ENCODE data around the gene CDH23. TPM values are rescaled to one million over a fixed set of nuclear protein-coding genes. Genes with fewer than 3 reads are reported as not detected.

The CDH23 gene
- total and polyA plus RNA-seq, 2 donors (not counting 1 experiment from before 2014, with no cell fraction given), result 0.37 to 0.89 TPM

- H3K9me3 Mint-ChIP-seq (ENCODE audit: insufficient read depth), result peaks cover 2% of the 10 kb centered on the region
- no CpG with 5 or more reads among the region's 2 CpGs for WGBS (ENCODE audit: insufficient coverage)
Measured at GRCh38 chr10:71554671-71555070, 158.0 kb downstream of the CDH23 start.

More at GRCh38 chr10:71554671-71555070, 158.0 kb downstream of the CDH23 start:
- Histone ChIP-seq H3K4me1 (ENCODE audit: control insufficient read depth in 2 of 2, insufficient read depth in 2 of 2, low read length in 2 of 2) (no peaks in the 10 kb centered on the region), H4K20me1 (ENCODE audit: control insufficient read depth, insufficient read depth, low read length, poor library complexity, severe bottlenecking) (no peaks in the 10 kb centered on the region), H3K4me3 (ENCODE audit: control extremely low read depth in 1 of 5, extremely low read depth in 1 of 5, insufficient read depth in 1 of 5, low read depth in 2 of 5, low read length in 4 of 5) (no peak overlapping the region), H3K27me3 (replicated peaks in 1 of 4; ENCODE audit: control extremely low read depth in 1 of 4, control insufficient read depth in 3 of 4, insufficient read depth in 4 of 4, low read length in 3 of 4) (peaks cover 0 to 6% (median 1%) of the 10 kb centered on the region in 4 experiments), H3K79me2 (ENCODE audit: control insufficient read depth, insufficient read depth, low read length) (no peaks in the 10 kb centered on the region), H3K9me3 (ENCODE audit: control extremely low read depth in 1 of 3, control insufficient read depth in 2 of 3, insufficient read depth in 1 of 3, low read length in 2 of 3) (peaks cover 0 to 3% (median 0%) of the 10 kb centered on the region in 3 donors), H3K9ac (ENCODE audit: low read length) (no peak overlapping the region), H3K27ac (ENCODE audit: low read length in 2 of 2) (no peak overlapping the region), H3K4me2 (replicated peaks; ENCODE audit: low read depth, low read length, poor library complexity, severe bottlenecking) (no peak overlapping the region), H3K36me3 (replicated peaks in 1 of 2; ENCODE audit: control extremely low read depth in 1 of 2, control insufficient read depth in 1 of 2, extremely low read depth in 1 of 2, insufficient read depth in 2 of 2, low read length in 1 of 2) (no peaks in the 10 kb centered on the region), H2AFZ (ENCODE audit: insufficient read depth, low read depth, low read length, poor library complexity, severe bottlenecking) (no peak overlapping the region)
- Mint-ChIP-seq H3K4me1 (no peaks in the 10 kb centered on the region), H3K4me3 (no peak overlapping the region), H3K27me3 (peaks cover 28% of the 10 kb centered on the region), H3K27ac (no peak overlapping the region)
- TF ChIP-seq EZH2 (IDR thresholded peaks at IDR 0.05; ENCODE audit: borderline replicate concordance, insufficient read depth, low read depth, low read length, poor library complexity, severe bottlenecking) (no peak), CTCF (IDR thresholded peaks at IDR 0.05) (no peak)
- intact Hi-C loops (cut with micrococcal nuclease), result no loop called here
- POLR2A ChIA-PET, result no interaction called here
- CTCF ChIA-PET, result interaction anchor here (1.5 kb wide), 1 partner anchor 17 kb away, joined by 4 read pairs; no protein-coding TSS in a partner anchor
- DNase-seq, result no peak
- ATAC-seq (ENCODE audit: low read depth), result no peak
